ENCODE results near the gene BIRC6. TPM values are rescaled to one million over a fixed set of nuclear protein-coding genes. Genes with fewer than 3 reads are reported as not detected.

Gene BIRC6
- polyA plus RNA-seq, 3 donors: 11.5 to 32.6 (median 12.9) TPM

GRCh38 chr2:32418778-32419177 is 62.0 kb downstream of the BIRC6 start:
- H3K4me1 ChIP-seq (ENCODE audit: control insufficient read depth in 1 of 2, insufficient read depth in 2 of 2, low read length in 2 of 2): no peaks in the 10 kb centered on the region
- peaks cover 82% of the 10 kb centered on the region for H3K79me2 ChIP-seq (ENCODE audit: insufficient read depth, low read length)
- no peaks in the 10 kb centered on the region for H3K9me3 ChIP-seq (replicated peaks in 1 of 2; ENCODE audit: control insufficient read depth in 1 of 2, insufficient read depth in 1 of 2, low read length in 2 of 2)
- no peak overlapping the region for H3K4me2 ChIP-seq (replicated peaks; ENCODE audit: extremely low read depth, low read length, poor library complexity, severe bottlenecking)
- H3K4me3 ChIP-seq (replicated peaks in 1 of 3; ENCODE audit: low read depth in 2 of 3, low read length in 3 of 3): no peak overlapping the region
- H3K27ac ChIP-seq (ENCODE audit: low read depth in 1 of 2, low read length in 2 of 2): no peak overlapping the region
- peaks cover 80% of the 10 kb centered on the region for H4K20me1 ChIP-seq (ENCODE audit: insufficient read depth, low read length)
- no peaks in the 10 kb centered on the region for H3K27me3 Mint-ChIP-seq (ENCODE audit: low read depth in 3 of 3)
- H3K9me3 Mint-ChIP-seq: no peaks in the 10 kb centered on the region
- intact Hi-C loops (cut with micrococcal nuclease): no loop called here
- peaks cover 2% of the 10 kb centered on the region for H3K4me1 Mint-ChIP-seq
- H3K27me3 ChIP-seq (ENCODE audit: control insufficient read depth in 2 of 2, insufficient read depth in 2 of 2, low read length in 2 of 2): no peaks in the 10 kb centered on the region
- no peak overlapping the region for H3K27ac Mint-ChIP-seq
- peaks cover 34 to 63% of the 10 kb centered on the region in 2 donors for H3K36me3 Mint-ChIP-seq
- no peak overlapping the region for H3K4me3 Mint-ChIP-seq
- peaks cover 40 to 55% of the 10 kb centered on the region in 2 donors for H3K36me3 ChIP-seq (replicated peaks in 1 of 2; ENCODE audit: control insufficient read depth in 1 of 2, insufficient read depth in 2 of 2, low read length in 2 of 2)
- DNase-seq: no peak
- TF ChIP-seq CTCF (IDR thresholded peaks at IDR 0.05): no peak
- no peak overlapping the region for H2AFZ ChIP-seq (ENCODE audit: insufficient read depth, low read depth, low read length, poor library complexity, severe bottlenecking)
- no peak overlapping the region for H3K9ac ChIP-seq (ENCODE audit: insufficient read depth, low read length, poor library complexity, severe bottlenecking)
- 100% methylated on average over 1 of the region's 5 CpGs for WGBS (ENCODE audit: insufficient coverage)

GRCh38 chr2:32422133-32422532 is 65.3 kb downstream of the BIRC6 start:
- peaks cover 98% of the 10 kb centered on the region for H3K79me2 ChIP-seq (ENCODE audit: insufficient read depth, low read length)
- no peak overlapping the region for H3K27ac ChIP-seq (ENCODE audit: low read depth in 1 of 2, low read length in 2 of 2)
- no peak overlapping the region for H3K4me3 ChIP-seq (replicated peaks in 1 of 3; ENCODE audit: low read depth in 2 of 3, low read length in 3 of 3)
- peaks cover 13 to 34% of the 10 kb centered on the region in 2 donors for H3K36me3 ChIP-seq (replicated peaks in 1 of 2; ENCODE audit: control insufficient read depth in 1 of 2, insufficient read depth in 2 of 2, low read length in 2 of 2)
- no peaks in the 10 kb centered on the region for H3K27me3 Mint-ChIP-seq (ENCODE audit: low read depth in 3 of 3)
- peaks cover 24 to 52% of the 10 kb centered on the region in 2 donors for H3K36me3 Mint-ChIP-seq
- H3K4me3 Mint-ChIP-seq: no peak overlapping the region
- H3K27me3 ChIP-seq (ENCODE audit: control insufficient read depth in 2 of 2, insufficient read depth in 2 of 2, low read length in 2 of 2): no peaks in the 10 kb centered on the region
- DNase-seq: no peak
- intact Hi-C loops (cut with micrococcal nuclease): no loop called here
- H3K9me3 Mint-ChIP-seq: no peaks in the 10 kb centered on the region
- H2AFZ ChIP-seq (ENCODE audit: insufficient read depth, low read depth, low read length, poor library complexity, severe bottlenecking): no peak overlapping the region
- peak overlapping the region in 2 of 7 donors; percentile 12 to 34 for H3K27ac Mint-ChIP-seq
- no peaks in the 10 kb centered on the region for H3K9me3 ChIP-seq (replicated peaks in 1 of 2; ENCODE audit: control insufficient read depth in 1 of 2, insufficient read depth in 1 of 2, low read length in 2 of 2)
- no peak for TF ChIP-seq CTCF (IDR thresholded peaks at IDR 0.05)
- H3K4me1 ChIP-seq (ENCODE audit: control insufficient read depth in 1 of 2, insufficient read depth in 2 of 2, low read length in 2 of 2): no peaks in the 10 kb centered on the region
- H3K4me1 Mint-ChIP-seq: peaks cover 2% of the 10 kb centered on the region
- no peak overlapping the region for H3K9ac ChIP-seq (ENCODE audit: insufficient read depth, low read length, poor library complexity, severe bottlenecking)
- no CpG with 5 or more reads among the region's 1 CpG for WGBS (ENCODE audit: insufficient coverage)
- peaks cover 96% of the 10 kb centered on the region for H4K20me1 ChIP-seq (ENCODE audit: insufficient read depth, low read length)
- no peak overlapping the region for H3K4me2 ChIP-seq (replicated peaks; ENCODE audit: extremely low read depth, low read length, poor library complexity, severe bottlenecking)
